HG03439 (cell line): ENCODE measurements around the gene ZBTB20.

Source experiments
- ATAC-seq: cut with Tn5 transposase; IDR thresholded peaks from one replicate; pipeline ENCODE4 v1.9.1; 2021; ENCODE audit warnings: mild to moderate bottlenecking, moderate library complexity; ENCODE audit not compliant: unreplicated experiment

The ZBTB20 gene

GRCh38 chr3:114721864-114722263 lies 425.2 kb downstream of the ZBTB20 start:
- ATAC-seq: no peak

DNA sequence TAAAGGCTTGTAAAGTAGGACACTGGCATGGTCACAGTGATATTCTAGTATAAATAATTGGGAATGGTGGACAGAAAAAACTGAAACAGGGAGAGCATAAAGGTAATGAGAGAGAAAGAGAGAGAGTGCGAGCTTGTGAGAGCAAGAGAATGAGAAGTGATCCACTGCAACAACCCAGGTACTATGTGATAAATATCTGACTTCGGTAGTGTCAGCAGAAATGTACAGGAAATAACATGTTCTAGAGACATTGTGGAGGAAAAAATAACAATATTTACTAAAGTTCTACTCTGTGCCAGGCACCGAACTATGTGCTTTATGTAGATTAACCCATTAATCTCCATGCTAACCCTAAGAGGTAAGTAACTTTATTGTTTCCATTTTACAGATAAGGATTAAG lies 425.9 kb downstream of the ZBTB20 start:
- ATAC-seq: no peak

GRCh38 chr3:114718898-114719210 lies 428.2 kb downstream of the ZBTB20 start:
- ATAC-seq: no peak

DNA sequence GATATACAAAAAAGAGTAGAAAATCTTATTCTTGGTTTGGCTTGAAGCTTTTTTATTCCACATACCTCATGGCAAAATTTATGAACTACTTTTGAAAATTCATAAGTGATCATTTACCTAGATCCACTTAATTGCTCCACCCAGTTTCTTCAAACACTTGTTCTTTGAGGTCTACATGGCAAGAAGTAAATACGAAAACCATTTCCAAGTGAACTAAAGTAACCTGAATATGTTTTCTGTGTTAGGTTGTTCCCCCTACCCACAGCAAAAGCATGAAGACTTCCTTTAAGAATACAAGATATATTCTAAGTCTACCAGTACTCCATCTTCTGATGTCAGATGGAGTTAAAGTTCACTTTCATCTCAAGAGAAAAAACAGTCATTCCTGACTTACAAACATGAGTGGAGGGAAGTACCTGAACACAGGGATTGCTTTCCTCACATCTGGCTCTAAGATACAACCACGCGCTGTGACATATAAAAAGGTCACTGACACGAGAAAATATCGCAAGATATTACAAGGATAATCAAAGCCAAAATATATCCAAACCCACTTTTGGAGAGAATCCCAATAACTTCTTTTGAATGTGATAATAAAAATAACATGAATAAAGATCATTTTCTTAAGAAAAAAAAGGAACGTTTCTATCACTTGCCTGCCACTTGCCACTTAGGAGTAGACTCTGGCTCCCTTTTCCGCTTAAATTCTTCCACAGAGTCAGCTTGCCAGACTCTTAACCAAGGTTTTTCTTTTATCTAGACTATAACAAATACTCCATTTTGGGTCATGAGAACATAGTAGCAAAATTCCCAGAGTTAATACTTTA lies 428.8 kb downstream of the ZBTB20 start:
- ATAC-seq: no peak

DNA sequence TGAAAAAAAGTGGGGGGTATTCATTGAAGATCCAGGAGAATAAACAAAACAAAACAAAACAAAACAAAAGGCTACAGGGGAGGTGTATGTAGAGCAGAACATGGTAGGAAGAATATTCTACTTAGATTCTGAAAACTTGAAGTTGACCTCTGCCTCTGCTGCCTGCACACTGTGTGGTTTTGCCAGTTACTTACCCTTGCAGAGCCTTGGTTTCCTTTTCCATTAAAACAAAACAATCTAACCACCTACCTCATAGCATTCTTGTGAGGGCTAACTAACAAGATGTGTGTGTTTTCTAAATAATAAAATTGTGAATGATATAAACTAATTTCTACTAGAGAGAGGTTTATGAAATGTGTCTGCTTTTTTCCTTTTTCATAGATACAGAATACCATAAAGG lies 430.2 kb downstream of the ZBTB20 start:
- no peak for ATAC-seq

- no peak for ATAC-seq
These were observed 431.0 kb downstream of the ZBTB20 start for GRCh38 chr3:114716126-114716525.

DNA sequence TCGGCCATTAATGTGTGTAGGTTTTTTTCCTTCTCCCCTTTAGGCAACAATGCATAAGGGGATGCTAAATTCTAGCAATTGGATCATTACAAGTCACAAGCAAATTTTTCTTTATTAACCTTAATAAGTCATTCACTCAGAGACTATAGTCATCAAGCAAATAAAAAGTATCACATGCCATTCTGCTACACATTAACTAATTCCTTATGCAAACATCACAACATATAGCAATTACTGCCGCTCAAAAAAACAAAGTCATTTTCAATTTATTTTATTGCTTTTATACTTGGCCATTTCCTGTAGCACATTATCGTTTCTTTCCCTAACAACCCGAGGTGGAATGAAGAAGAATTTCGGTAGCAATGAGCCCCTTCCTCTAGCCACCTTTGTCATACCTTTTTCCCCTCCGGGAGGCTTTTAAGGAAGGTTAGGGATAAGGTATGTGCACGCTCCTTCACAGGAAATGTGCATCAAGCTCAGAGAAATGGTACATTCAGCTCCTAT lies 432.1 kb downstream of the ZBTB20 start:
- ATAC-seq: no peak

DNA sequence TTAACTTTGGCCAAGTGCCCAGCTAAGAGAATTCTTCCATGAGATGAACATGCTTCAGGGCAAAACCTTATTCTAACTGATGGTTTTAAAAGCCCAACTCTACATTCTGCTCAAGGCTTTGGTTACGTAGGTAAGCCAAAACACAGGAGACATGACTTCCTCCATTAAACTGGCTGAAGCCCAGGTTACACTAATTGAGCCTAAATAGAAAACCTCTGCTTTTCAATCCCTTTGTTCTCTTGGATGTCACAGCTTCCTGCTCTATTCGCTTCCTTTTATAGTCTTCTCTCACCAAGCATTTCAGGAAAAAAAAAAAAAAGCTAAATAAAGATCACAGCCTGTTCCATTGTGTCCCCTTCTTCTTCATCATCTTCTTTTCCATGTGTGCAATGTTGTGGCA lies 432.9 kb downstream of the ZBTB20 start:
- ATAC-seq: no peak

- ATAC-seq: no peak
These were observed 434.2 kb downstream of the ZBTB20 start for GRCh38 chr3:114712728-114713492.

GRCh38 chr3:114711321-114711886 lies 435.7 kb downstream of the ZBTB20 start:
- ATAC-seq: no peak

DNA sequence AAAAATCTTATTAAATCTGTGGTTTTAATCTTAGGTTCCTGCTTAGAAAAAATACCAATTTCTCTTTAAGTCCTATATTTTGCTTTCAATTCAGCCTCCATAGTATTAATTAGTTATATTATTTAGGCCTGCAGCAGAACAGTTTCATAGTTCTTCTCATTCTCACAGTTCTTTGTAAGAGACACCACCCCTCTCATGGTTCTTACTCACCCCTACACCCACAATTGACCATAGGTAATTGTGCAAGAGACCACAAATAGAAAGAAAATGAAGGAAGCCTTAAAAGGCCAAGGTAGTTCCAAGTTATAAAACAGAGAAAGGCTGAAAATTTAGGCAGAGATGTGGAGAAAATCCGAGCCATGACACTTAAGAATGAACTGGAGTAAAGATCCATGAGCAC lies 438.0 kb downstream of the ZBTB20 start:
- ATAC-seq: no peak

- no peak for ATAC-seq
These were observed 439.7 kb downstream of the ZBTB20 start for GRCh38 chr3:114707252-114707860.

GRCh38 chr3:114706591-114707232 lies 440.4 kb downstream of the ZBTB20 start:
- peak; percentile 59 for ATAC-seq

DNA sequence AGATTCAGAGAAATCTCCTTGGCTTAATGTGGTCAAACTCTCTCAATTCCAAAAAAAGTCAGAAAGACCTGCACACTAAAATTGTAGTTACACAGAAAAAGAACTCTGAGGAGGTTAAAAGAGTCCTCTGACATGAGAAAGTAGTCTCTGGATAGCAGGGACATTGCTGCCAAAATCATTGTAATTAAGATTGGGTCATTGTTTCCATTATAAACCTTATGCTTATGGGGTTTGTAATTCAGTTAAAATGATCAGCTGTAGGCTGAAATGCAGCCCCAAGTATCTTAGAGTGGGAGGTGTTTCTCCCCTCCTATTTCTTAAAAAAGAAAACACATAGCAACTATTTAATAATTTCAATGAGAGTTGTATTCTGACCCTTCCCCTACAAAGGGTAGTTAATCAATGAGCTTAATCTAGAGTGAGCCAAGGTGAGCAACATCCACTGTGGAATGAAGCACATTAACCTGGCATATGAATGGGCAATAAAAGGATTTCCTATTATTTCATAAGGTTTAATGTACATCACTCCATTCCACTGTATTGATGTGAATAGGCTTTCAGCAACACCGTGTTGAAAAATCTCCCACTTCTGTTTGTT lies 446.4 kb downstream of the ZBTB20 start:
- ATAC-seq: no peak

DNA sequence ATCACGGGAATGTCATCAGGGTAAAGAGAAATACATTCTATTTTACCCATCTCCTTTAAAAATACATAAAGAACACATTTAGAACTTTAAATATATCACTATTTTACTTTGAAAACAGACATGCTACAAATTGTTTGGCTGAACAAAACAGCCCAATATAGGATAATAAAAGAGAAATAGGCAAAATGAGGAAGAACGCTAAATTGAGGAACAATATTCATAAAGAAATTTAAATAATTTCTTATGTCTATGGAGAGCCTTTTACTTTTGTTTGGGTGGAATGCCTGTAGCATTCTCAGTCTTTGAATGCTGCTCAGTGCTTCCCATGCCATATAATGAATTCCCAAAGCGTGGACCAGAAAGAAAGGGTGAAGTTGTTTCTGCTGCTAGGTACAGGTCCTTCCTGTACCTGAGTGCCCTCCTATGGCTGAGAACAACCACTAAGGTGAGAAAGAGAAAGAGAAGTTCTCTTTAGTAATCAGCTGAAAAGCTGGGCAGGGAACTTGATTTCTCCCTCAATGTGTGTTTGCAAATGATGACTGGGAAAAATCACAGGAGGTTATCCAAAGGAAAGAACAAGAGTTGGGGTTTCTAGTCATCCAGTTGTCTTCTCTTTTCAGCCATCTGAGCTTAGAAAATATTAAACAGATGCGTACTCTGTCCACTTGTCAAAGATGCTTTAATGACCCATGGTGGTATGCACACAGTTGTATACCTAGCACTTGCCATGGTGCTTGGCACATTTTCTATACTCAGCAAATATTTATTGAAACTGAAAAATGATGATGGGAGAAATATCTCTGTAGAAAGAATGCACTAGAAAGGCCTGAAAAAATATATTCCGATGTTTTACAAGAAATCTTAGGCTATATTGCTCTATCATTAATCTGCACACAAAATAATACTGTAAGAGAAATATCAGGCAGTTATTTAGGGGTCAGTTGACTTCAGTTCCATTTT lies 448.7 kb downstream of the ZBTB20 start:
- no peak for ATAC-seq

DNA sequence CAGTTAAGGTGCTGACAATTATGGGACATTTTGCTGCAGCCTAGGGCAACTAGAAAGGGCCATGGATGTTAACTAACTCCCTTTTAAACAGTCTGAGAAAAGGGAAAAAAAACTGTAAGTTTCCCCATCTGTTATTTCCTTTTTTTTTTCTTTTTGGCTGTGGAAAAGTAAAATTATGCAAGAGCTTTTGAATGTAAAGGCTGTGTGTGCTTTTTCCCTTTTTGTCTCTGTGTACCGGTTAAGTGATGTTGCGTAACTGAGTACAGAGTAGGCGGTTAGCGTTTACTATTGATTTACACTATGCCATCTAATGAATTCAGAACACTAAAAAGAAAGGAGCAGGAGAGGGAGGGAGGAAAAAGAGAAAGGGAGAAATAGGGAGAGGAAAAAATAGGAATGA lies 449.7 kb downstream of the ZBTB20 start:
- ATAC-seq: no peak

GRCh38 chr3:114694251-114694650 lies 452.8 kb downstream of the ZBTB20 start:
- no peak for ATAC-seq

DNA sequence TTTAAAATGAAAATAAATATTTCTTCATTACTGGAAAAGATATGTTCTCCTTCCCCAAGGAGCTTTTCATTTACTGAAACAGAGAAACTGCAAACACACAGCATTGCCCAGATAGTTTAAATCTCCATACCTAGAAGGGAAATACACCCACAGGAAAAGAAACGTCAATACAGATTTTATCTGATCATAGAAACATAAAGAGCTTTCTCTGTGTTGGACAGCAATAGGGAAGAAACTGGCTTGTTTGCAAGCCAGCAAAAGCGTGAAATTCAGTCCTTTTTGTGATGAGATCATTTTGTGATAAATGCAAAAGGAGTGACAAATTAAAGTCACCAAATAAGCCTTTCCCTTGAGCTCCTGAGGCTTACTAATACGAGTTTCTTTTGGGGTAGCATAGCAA lies 455.2 kb downstream of the ZBTB20 start:
- ATAC-seq: no peak

DNA sequence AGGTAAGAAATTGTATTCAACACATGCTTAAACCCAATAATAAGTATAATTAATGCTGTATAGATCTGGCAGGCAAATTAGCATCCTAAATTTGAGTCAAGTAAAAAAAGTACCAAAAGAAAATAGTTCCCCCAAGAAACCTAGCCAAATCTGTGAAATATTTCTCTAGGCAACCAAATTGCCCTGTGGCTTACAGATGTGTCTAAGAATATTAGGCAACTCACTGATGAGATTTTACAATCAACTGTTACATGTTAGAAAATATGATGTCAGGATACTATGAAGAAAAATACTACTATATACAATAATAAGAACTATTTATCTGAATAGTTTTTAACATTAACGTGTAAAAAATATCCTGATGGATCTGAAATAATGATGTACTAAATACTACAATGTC lies 456.2 kb downstream of the ZBTB20 start:
- ATAC-seq: no peak
